K562 (cell line): Measurements from ENCODE around the gene THADA. TPM values are rescaled to one million over a fixed set of nuclear protein-coding genes. Genes with fewer than 3 reads are reported as not detected.

ENCODE experiments used
- ATAC-seq: fragments of 200-7000 bp; cut with Tn5 transposase; 3 replicates; pipeline ENCODE4 v1.9.1; 2020; ENCODE audit warnings: moderate library complexity
- BruUV-seq: library from RNA; stranded (reverse); fragments of 400-500 nt; replicated peaks from 2 replicates; lab custom pipeline; 2021; lab: Mats Ljungman, UMichigan
- CTCF ChIA-PET: fragments of 300-600 bp; formaldehyde crosslinking; extraction: SDS; loops from one replicate; lab custom pipeline; 2021; ENCODE audit warnings: low intra/inter-chr PET ratio; lab: Yijun Ruan, JAX
- POLR2A ChIA-PET: fragments of 300-600, 350-650 bp; sonication (Branson Sonifier 250); formaldehyde crosslinking; extraction: SDS; loops from one replicate; lab custom pipeline; 2021; ENCODE audit warnings: antibody characterized with exemption, inconsistent platforms; lab: Yijun Ruan, JAX
- DNase-seq, 4 experiments: peaks; one replicate each; pipeline versions ENCODE4 v3.0.0 to v3.0.0-alpha.2; 2011 to 2018; ENCODE audit warnings: low spot score in 3 of 4, mixed read lengths in 3 of 4; ENCODE audit errors: extremely low read depth in 1 of 4
- FAIRE-seq: peaks from 2 replicates; lab custom pipeline; 2011; peaks lifted over from hg19 to GRCh38; lab: Jason Lieb, UNC
- H2AFZ ChIP-seq: 2 replicates; pipeline ENCODE4 v1.6.0; 2011; ENCODE audit warnings: low read depth, low read length, control low read depth, inconsistent platforms
- H3K27ac ChIP-seq: fragments of 200-600 bp; 3 replicates; pipeline ENCODE4 v1.8.0; 2011; ENCODE audit warnings: low read depth, mild to moderate bottlenecking, control low read depth, inconsistent platforms, low read length, moderate library complexity, mixed read lengths; ENCODE audit errors: extremely low read depth
- H3K27me3 ChIP-seq, 2 experiments: fragments of 300-600 bp in 1 of 2; 2 replicates in 1 of 2; 3 replicates in 1 of 2; pipeline versions ENCODE4 v1.6.0 to v1.8.0; 2011; ENCODE audit warnings: inconsistent platforms in 2 of 2, low read length in 2 of 2, mild to moderate bottlenecking in 1 of 2, mixed read lengths in 1 of 2, moderate library complexity in 1 of 2; ENCODE audit not compliant: control insufficient read depth in 2 of 2, insufficient read depth in 2 of 2
- H3K36me3 ChIP-seq: fragments of 300-600 bp; 3 replicates; pipeline ENCODE4 v1.8.0; 2011; ENCODE audit warnings: mild to moderate bottlenecking, low read length, inconsistent platforms; ENCODE audit not compliant: control insufficient read depth, insufficient read depth
- H3K4me1 ChIP-seq, 2 experiments: fragments of 200-600 bp in 1 of 2; replicated peaks in 1 of 2; 2 replicates in 1 of 2; 3 replicates in 1 of 2; pipeline versions ENCODE4 v1.5.1 to v1.8.0; 2011; ENCODE audit warnings: inconsistent platforms in 2 of 2, low read length in 2 of 2, mild to moderate bottlenecking in 1 of 2, mixed read lengths in 1 of 2, moderate library complexity in 1 of 2; ENCODE audit not compliant: control insufficient read depth in 2 of 2, insufficient read depth in 2 of 2
- H3K4me2 ChIP-seq: 2 replicates; pipeline ENCODE4 v1.6.1; 2011; ENCODE audit warnings: low read length, control low read depth, inconsistent platforms, mixed read lengths; ENCODE audit not compliant: insufficient read depth
- H3K4me3 ChIP-seq: fragments of 200-600 bp; sonication (generic), shearing (Covaris generic); 2 replicates; pipeline ENCODE4 v1.5.1; 2016; ENCODE audit warnings: control low read depth, inconsistent platforms
- H3K79me2 ChIP-seq: fragments of 200-600 bp; 3 replicates; pipeline ENCODE4 v1.8.0; 2011; ENCODE audit warnings: low read length, inconsistent platforms; ENCODE audit not compliant: control insufficient read depth, insufficient read depth
- H3K9ac ChIP-seq, 2 experiments: 2 replicates each; pipeline versions ENCODE4 v1.6.0 to v1.6.1; 2011; ENCODE audit warnings: low read depth in 2 of 2, low read length in 2 of 2, control low read depth in 1 of 2, inconsistent platforms in 1 of 2, mild to moderate bottlenecking in 1 of 2, mixed read lengths in 1 of 2; ENCODE audit not compliant: insufficient read depth in 1 of 2
- H3K9me1 ChIP-seq: one replicate; pipeline ENCODE4 v1.6.0; 2011; ENCODE audit warnings: inconsistent platforms, mild to moderate bottlenecking, low read length, moderate library complexity; ENCODE audit not compliant: control insufficient read depth, insufficient read depth
- H3K9me3 ChIP-seq: replicated peaks from 2 replicates; pipeline ENCODE4 v1.5.1; 2011; ENCODE audit warnings: low read depth, low read length, inconsistent platforms; ENCODE audit not compliant: control insufficient read depth, insufficient read depth
- H4K20me1 ChIP-seq: replicated peaks from 2 replicates; pipeline ENCODE4 v1.6.1; 2011; ENCODE audit warnings: low read length, inconsistent platforms, mixed read lengths; ENCODE audit not compliant: control insufficient read depth, insufficient read depth
- CBFA2T2 ChIP-seq: fragments of 450-650 bp; conservative IDR thresholded peaks from 2 replicates; pipeline ENCODE4 v1.6.1; 2017; ENCODE audit warnings: mild to moderate bottlenecking
- CREBBP ChIP-seq: IDR thresholded peaks from one replicate; pipeline ENCODE4 v1.6.1; 2012; ENCODE audit warnings: low read depth, mild to moderate bottlenecking, control low read depth, inconsistent platforms, low read length
- ERF ChIP-seq: fragments of 450-650 bp; formaldehyde crosslinking; IDR thresholded peaks from 2 replicates; pipeline ENCODE4 v1.4.0; 2020; ENCODE audit warnings: mild to moderate bottlenecking, mixed read lengths
- KLF1 ChIP-seq: fragments of 450-650 bp; IDR thresholded peaks from 2 replicates; pipeline ENCODE4 v1.6.1; 2016; ENCODE audit warnings: missing genetic modification characterization, missing compliant biosample characterization
- L3MBTL2 ChIP-seq: fragments of 450-650 bp; IDR thresholded peaks from 2 replicates; pipeline ENCODE4 v1.6.1; 2016; ENCODE audit warnings: mild to moderate bottlenecking, moderate library complexity
- MTF1 ChIP-seq: fragments of 250-450 bp; sonication (Bioruptor Pico); IDR thresholded peaks from 2 replicates; pipeline ENCODE4 v1.9.0; 2021; ENCODE audit warnings: moderate library complexity, mild to moderate bottlenecking, inconsistent platforms, borderline replicate concordance
- SIX5 ChIP-seq, 2 experiments: IDR thresholded peaks; 2 replicates each; pipeline ENCODE4 v1.6.1; 2011; ENCODE audit warnings: low read length in 2 of 2, borderline replicate concordance in 1 of 2, low read depth in 1 of 2, mild to moderate bottlenecking in 1 of 2, moderate library complexity in 1 of 2; ENCODE audit not compliant: insufficient read depth in 1 of 2
- SPI1 ChIP-seq: IDR thresholded peaks from 2 replicates; pipeline ENCODE4 v1.6.1; 2011; ENCODE audit warnings: low read depth, low read length, control low read depth, borderline replicate concordance
- WGBS: fragments of 100-300 bp; shearing (Covaris generic); methylation state at CpG from one replicate; pipeline ENCODE4 v1.1.6; 2016; ENCODE audit warnings: low coverage, mixed read lengths; ENCODE audit not compliant: insufficient coverage; ENCODE audit errors: missing lambda C conversion rate; 5-methylcytosine and 5-hydroxymethylcytosine counted together
- in situ Hi-C: fragments of 300-500 bp; cut with MboI; formaldehyde crosslinking; loops from 4 replicates; pipeline ENCODE4 v1.15.0; 2018; ENCODE audit warnings: inconsistent platforms, mixed read lengths
- intact Hi-C: fragments of 100-400 bp; cut with micrococcal nuclease; formaldehyde crosslinking; loops from 2 replicates; pipeline ENCODE4 v1.14.2; 2022
- polyA plus RNA-seq, 8 experiments: library from polyadenylated mRNA; depleted of rRNA in 4 of 8; stranded (reverse) in 5 of 8; unstranded in 3 of 8; fragments of >200 nt; fragmentation: Nextera tagmentation in 2 of 8; fragmentation: Illumina TruSeq in 1 of 8; extraction: Ambion mirVana in 2 of 8; extraction: Trizol in 1 of 8; gene quantifications; 2 replicates each; pipeline versions ENCODE4 v1.2.1 to v1.2.3, GENCODE V29; 2011 to 2014; ENCODE audit warnings: inconsistent platforms in 1 of 8, missing spikeins in 1 of 8
- total RNA-seq, 7 experiments: library from RNA; depleted of rRNA in 6 of 7; stranded (reverse); fragments of >200 nt in 6 of 7; fragmentation: Illumina TruSeq in 2 of 7; extraction: Trizol in 2 of 7; gene quantifications; 2 replicates each; pipeline versions ENCODE4 v1.2.1 to v1.2.3, GENCODE V29; 2011 to 2021; ENCODE audit warnings: low replicate concordance in 1 of 7
- TF ChIP-seq, protein P1 (sequence below): fragments of 200-600 bp; sonication (generic); IDR thresholded peaks from one replicate; pipeline ENCODE4 v1.6.1; 2012; ENCODE audit warnings: mild to moderate bottlenecking, low read depth, low read length, inconsistent platforms
- TF ChIP-seq, protein P2 (sequence below): fragments of 250-450 bp; sonication (Bioruptor Pico); IDR thresholded peaks from 2 replicates; pipeline ENCODE4 v1.8.0; 2021; ENCODE audit warnings: moderate library complexity, mild to moderate bottlenecking, inconsistent platforms

THADA gene
- total and polyA plus RNA-seq, 9 of the 15 experiments (the other 6 are each of a cell fraction or from before 2014, with no cell fraction given) = 17.8 to 34.7 (median 31.9) TPM

DNA sequence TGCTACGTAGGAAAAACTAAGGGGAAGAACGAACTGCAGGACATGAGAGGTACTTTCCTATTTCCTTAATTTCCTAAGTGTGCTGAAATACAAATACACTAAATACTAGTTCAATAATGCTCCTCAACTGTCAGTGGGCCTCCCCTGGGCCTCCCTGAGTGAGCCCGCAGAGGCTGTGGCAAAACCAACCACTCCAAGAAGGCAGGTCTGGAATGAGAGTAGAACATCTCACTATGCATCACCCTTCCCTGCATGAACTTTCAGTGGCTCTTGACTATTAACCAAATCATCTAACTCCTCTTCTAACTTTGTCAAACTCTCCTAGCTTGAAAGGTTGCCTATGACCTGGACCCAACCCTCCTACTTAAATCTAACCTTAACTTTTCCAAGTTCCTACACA lies 84.6 kb downstream of the THADA start:
- Histone ChIP-seq H3K27me3 (no peaks in the 10 kb centered on the region), H3K9me1 (no peaks in the 10 kb centered on the region), H3K27ac (no peak overlapping the region), H3K4me2 (no peak overlapping the region), H3K4me3 (no peak overlapping the region), H3K4me1 (peaks cover 0 to 9% of the 10 kb centered on the region in 2 experiments; a peak in 2 of 5 replicates), H3K9me3 (no peaks in the 10 kb centered on the region), H4K20me1 (no peaks in the 10 kb centered on the region), H2AFZ (no peak overlapping the region), H3K36me3 (peaks cover 17% of the 10 kb centered on the region; the same call in 1 of the 3 replicates), H3K9ac (no peak overlapping the region)
- no peak for ATAC-seq
- ChIA-PET CTCF (no interaction called here), POLR2A (interaction anchor here (0.9 kb wide), 1 partner anchor 115 kb away, joined by 3 read pairs; no protein-coding TSS in a partner anchor)
- no TSS peak for BruUV-seq
- in situ Hi-C loops (no loop called here), intact Hi-C loops (no loop called here)
- DNase-seq = no peak
- WGBS = 97% methylated on average over 3 of the region's 3 CpGs
- no peak for FAIRE-seq
- TF ChIP-seq, protein P1, sequence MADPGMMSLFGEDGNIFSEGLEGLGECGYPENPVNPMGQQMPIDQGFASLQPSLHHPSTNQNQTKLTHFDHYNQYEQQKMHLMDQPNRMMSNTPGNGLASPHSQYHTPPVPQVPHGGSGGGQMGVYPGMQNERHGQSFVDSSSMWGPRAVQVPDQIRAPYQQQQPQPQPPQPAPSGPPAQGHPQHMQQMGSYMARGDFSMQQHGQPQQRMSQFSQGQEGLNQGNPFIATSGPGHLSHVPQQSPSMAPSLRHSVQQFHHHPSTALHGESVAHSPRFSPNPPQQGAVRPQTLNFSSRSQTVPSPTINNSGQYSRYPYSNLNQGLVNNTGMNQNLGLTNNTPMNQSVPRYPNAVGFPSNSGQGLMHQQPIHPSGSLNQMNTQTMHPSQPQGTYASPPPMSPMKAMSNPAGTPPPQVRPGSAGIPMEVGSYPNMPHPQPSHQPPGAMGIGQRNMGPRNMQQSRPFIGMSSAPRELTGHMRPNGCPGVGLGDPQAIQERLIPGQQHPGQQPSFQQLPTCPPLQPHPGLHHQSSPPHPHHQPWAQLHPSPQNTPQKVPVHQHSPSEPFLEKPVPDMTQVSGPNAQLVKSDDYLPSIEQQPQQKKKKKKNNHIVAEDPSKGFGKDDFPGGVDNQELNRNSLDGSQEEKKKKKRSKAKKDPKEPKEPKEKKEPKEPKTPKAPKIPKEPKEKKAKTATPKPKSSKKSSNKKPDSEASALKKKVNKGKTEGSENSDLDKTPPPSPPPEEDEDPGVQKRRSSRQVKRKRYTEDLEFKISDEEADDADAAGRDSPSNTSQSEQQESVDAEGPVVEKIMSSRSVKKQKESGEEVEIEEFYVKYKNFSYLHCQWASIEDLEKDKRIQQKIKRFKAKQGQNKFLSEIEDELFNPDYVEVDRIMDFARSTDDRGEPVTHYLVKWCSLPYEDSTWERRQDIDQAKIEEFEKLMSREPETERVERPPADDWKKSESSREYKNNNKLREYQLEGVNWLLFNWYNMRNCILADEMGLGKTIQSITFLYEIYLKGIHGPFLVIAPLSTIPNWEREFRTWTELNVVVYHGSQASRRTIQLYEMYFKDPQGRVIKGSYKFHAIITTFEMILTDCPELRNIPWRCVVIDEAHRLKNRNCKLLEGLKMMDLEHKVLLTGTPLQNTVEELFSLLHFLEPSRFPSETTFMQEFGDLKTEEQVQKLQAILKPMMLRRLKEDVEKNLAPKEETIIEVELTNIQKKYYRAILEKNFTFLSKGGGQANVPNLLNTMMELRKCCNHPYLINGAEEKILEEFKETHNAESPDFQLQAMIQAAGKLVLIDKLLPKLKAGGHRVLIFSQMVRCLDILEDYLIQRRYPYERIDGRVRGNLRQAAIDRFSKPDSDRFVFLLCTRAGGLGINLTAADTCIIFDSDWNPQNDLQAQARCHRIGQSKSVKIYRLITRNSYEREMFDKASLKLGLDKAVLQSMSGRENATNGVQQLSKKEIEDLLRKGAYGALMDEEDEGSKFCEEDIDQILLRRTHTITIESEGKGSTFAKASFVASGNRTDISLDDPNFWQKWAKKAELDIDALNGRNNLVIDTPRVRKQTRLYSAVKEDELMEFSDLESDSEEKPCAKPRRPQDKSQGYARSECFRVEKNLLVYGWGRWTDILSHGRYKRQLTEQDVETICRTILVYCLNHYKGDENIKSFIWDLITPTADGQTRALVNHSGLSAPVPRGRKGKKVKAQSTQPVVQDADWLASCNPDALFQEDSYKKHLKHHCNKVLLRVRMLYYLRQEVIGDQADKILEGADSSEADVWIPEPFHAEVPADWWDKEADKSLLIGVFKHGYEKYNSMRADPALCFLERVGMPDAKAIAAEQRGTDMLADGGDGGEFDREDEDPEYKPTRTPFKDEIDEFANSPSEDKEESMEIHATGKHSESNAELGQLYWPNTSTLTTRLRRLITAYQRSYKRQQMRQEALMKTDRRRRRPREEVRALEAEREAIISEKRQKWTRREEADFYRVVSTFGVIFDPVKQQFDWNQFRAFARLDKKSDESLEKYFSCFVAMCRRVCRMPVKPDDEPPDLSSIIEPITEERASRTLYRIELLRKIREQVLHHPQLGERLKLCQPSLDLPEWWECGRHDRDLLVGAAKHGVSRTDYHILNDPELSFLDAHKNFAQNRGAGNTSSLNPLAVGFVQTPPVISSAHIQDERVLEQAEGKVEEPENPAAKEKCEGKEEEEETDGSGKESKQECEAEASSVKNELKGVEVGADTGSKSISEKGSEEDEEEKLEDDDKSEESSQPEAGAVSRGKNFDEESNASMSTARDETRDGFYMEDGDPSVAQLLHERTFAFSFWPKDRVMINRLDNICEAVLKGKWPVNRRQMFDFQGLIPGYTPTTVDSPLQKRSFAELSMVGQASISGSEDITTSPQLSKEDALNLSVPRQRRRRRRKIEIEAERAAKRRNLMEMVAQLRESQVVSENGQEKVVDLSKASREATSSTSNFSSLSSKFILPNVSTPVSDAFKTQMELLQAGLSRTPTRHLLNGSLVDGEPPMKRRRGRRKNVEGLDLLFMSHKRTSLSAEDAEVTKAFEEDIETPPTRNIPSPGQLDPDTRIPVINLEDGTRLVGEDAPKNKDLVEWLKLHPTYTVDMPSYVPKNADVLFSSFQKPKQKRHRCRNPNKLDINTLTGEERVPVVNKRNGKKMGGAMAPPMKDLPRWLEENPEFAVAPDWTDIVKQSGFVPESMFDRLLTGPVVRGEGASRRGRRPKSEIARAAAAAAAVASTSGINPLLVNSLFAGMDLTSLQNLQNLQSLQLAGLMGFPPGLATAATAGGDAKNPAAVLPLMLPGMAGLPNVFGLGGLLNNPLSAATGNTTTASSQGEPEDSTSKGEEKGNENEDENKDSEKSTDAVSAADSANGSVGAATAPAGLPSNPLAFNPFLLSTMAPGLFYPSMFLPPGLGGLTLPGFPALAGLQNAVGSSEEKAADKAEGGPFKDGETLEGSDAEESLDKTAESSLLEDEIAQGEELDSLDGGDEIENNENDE = no peak
- no peak for TF ChIP-seq KLF1 (tag)
- no peak for TF ChIP-seq CBFA2T2
- TF ChIP-seq, protein P2, sequence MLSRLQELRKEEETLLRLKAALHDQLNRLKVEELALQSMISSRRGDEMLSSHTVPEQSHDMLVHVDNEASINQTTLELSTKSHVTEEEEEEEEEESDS (CRISPR knock-in tag) = no peak
- TF ChIP-seq SIX5 (IDR thresholded peaks at IDR 0.05; ENCODE audit: borderline replicate concordance in 1 of 2, insufficient read depth in 1 of 2, low read depth in 1 of 2, low read length in 2 of 2) = no peak
- no peak for TF ChIP-seq CREBBP
- TF ChIP-seq ERF (CRISPR knock-in tag) = no peak
- TF ChIP-seq L3MBTL2 = no peak
- no peak for TF ChIP-seq MTF1 (CRISPR knock-in tag)
- no peak for TF ChIP-seq SPI1
- TF ChIP-seq, all 486 proteins: peak for 0
- no peaks in the 10 kb centered on the region for H3K79me2 ChIP-seq
